GM23248 (cell line): Measurements from ENCODE around the gene DYNLT1.

Source experiments
- EZH2 ChIP-seq: fragments of 200-600 bp; sonication (generic); IDR thresholded peaks from 2 replicates; pipeline ENCODE4 v1.6.1; 2018; ENCODE audit warnings: antibody characterized with exemption, mild to moderate bottlenecking; ENCODE audit not compliant: insufficient read depth, poor library complexity, severe bottlenecking
- EZH2phosphoT487 ChIP-seq: fragments of 200-600 bp; sonication (generic); IDR thresholded peaks from 2 replicates; pipeline ENCODE4 v1.6.1; 2018; ENCODE audit warnings: antibody characterized with exemption, moderate library complexity, mild to moderate bottlenecking, low read depth; ENCODE audit not compliant: insufficient read depth

DNA sequence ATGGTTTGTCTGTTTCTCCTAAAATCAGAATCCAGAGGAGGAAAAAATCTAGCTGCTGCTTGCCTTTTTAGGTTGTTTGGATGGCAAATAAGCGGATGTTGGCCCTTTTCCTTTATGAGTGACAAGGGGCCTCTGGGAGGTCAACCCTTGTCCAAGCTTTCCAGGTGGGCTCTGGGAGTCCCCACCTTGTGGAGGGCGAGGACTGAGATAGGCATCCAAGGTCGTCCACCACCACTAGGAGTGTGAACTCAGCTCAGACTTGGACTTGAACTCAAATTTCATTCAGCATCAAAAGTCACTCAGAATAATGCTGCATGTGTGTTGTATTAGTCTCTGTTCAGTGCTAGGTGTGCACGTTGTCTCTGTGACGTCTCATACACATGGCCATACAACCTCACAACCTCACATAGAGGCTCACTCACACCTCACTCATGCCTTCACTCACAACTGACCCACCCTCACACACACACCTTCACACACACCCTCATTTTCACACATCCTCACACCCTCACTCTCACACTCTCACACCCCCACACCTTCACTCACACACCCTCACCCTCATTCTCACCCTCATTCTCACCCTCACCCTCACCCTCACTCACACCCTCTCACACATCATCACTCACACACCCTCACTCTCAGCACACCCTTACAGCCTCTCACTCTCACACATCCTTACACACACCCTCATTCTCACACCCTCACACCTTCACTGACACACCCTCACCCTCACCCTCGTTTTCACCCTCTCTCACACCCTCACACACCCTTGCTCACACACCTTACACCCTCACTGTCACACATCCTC, 18.0 kb downstream of the DYNLT1 start:
- no peak for TF ChIP-seq EZH2
- no peak for TF ChIP-seq EZH2phosphoT487
